MCF 10A (cell line): ENCODE results near the gene LAMC1. TPM values are rescaled to one million over a fixed set of nuclear protein-coding genes. Genes with fewer than 3 reads are reported as not detected.
A peak's percentile ranks its signal among the peaks of the same experiment; 100 is the strongest.

Experiments
- BruUV-seq: library from RNA; stranded (reverse); fragments of 400-500 nt; replicated peaks from 2 replicates; lab custom pipeline; 2021; lab: Mats Ljungman, UMichigan
- CTCF ChIA-PET: fragments of 300-600 bp; sonication (Branson Sonifier 250); formaldehyde crosslinking; extraction: SDS; loops from one replicate; lab custom pipeline; 2021; ENCODE audit warnings: antibody characterized with exemption, inconsistent platforms; lab: Yijun Ruan, JAX
- POLR2A ChIA-PET: fragments of 300-600, 350-650 bp; sonication (Branson Sonifier 250); formaldehyde crosslinking; extraction: SDS; loops from one replicate; lab custom pipeline; 2020; ENCODE audit warnings: antibody characterized with exemption, inconsistent platforms; lab: Yijun Ruan, JAX
- DNase-seq: peaks from one replicate; pipeline ENCODE4 v3.0.0-alpha.2; 2018; ENCODE audit not compliant: unreplicated experiment
- H3K27ac Mint-ChIP-seq: one replicate; pipeline ENCODE4 v1.8.0; 2022; ENCODE audit warnings: mild to moderate bottlenecking, low read depth, mixed read lengths; ENCODE audit not compliant: unreplicated experiment
- H3K27me3 Mint-ChIP-seq: one replicate; pipeline ENCODE4 v1.8.0; 2022; ENCODE audit warnings: mixed read lengths; ENCODE audit not compliant: insufficient read depth, unreplicated experiment
- H3K36me3 Mint-ChIP-seq: one replicate; pipeline ENCODE4 v1.8.0; 2022; ENCODE audit warnings: mild to moderate bottlenecking, moderate library complexity, mixed read lengths; ENCODE audit not compliant: insufficient read depth, unreplicated experiment
- H3K4me1 Mint-ChIP-seq: one replicate; pipeline ENCODE4 v1.8.0; 2022; ENCODE audit warnings: mixed read lengths; ENCODE audit not compliant: insufficient read depth, unreplicated experiment
- H3K4me3 Mint-ChIP-seq: one replicate; pipeline ENCODE4 v1.8.0; 2022; ENCODE audit warnings: mild to moderate bottlenecking, moderate library complexity, mixed read lengths; ENCODE audit not compliant: unreplicated experiment
- H3K9me3 Mint-ChIP-seq: one replicate; pipeline ENCODE4 v1.8.0; 2022; ENCODE audit warnings: mixed read lengths; ENCODE audit not compliant: unreplicated experiment
- CTCF ChIP-seq: fragments of 200-600 bp; IDR thresholded peaks from one replicate; pipeline ENCODE4 v1.8.0; 2022; ENCODE audit warnings: antibody characterized with exemption, mild to moderate bottlenecking; ENCODE audit not compliant: unreplicated experiment
- intact Hi-C: fragments of 100-400 bp; cut with micrococcal nuclease; formaldehyde crosslinking; loops from 2 replicates; pipeline ENCODE4 v1.14.1; 2022
- total RNA-seq: library from RNA; stranded (reverse); gene quantifications from 2 replicates; pipeline ENCODE4 v1.2.3, GENCODE V29; 2022

The LAMC1 gene
- total RNA-seq, 1 experiment from 2014 or later, result 179 TPM

- no TSS peak for BruUV-seq
- no peaks in the 10 kb centered on the region for H3K27me3 Mint-ChIP-seq
- ChIA-PET CTCF (interaction anchor here (0.6 to 1.1 kb wide), 4 partner anchors 9 to 33 kb away, joined by 3 to 6 read pairs (median 4); no protein-coding TSS in a partner anchor), POLR2A (interaction anchor here (0.6 to 2.5 kb wide), 11 partner anchors 9 to 192 kb away, joined by 3 to 14 read pairs (median 4); no protein-coding TSS in a partner anchor)
- no peak for TF ChIP-seq CTCF
- no peaks in the 10 kb centered on the region for H3K9me3 Mint-ChIP-seq
- no peak overlapping the region for H3K27ac Mint-ChIP-seq
- no peak for DNase-seq
- peaks cover 9% of the 10 kb centered on the region for H3K36me3 Mint-ChIP-seq
- no peak overlapping the region for H3K4me3 Mint-ChIP-seq
- peaks cover 52% of the 10 kb centered on the region for H3K4me1 Mint-ChIP-seq
- intact Hi-C loops, result no loop called here
Observed at GRCh38 chr1:183080406-183080805, 57.2 kb downstream of the LAMC1 start.

- ChIA-PET CTCF (interaction anchor here (0.7 kb wide), 1 partner anchor 98 kb away, joined by 3 read pairs; no protein-coding TSS in a partner anchor), POLR2A (interaction anchor here (0.6 to 1.5 kb wide), 4 partner anchors 9 to 54 kb away, joined by 3 to 4 read pairs (median 4); no protein-coding TSS in a partner anchor)
- no TSS peak for BruUV-seq
- Mint-ChIP-seq H3K27ac (no peak overlapping the region), H3K36me3 (peaks cover 10% of the 10 kb centered on the region), H3K4me3 (no peak overlapping the region), H3K27me3 (no peaks in the 10 kb centered on the region), H3K9me3 (no peaks in the 10 kb centered on the region), H3K4me1 (peaks cover 46% of the 10 kb centered on the region)
- no peak for DNase-seq
- intact Hi-C loops, result no loop called here
- no peak for TF ChIP-seq CTCF
Observed at GRCh38 chr1:183081402-183082120, 58.3 kb downstream of the LAMC1 start.

- no TSS peak for BruUV-seq
- Mint-ChIP-seq H3K4me3 (no peak overlapping the region), H3K27me3 (no peaks in the 10 kb centered on the region), H3K4me1 (peaks cover 49% of the 10 kb centered on the region), H3K9me3 (no peaks in the 10 kb centered on the region), H3K36me3 (peaks cover 10% of the 10 kb centered on the region), H3K27ac (peak overlapping the region; percentile 12)
- TF ChIP-seq CTCF, result no peak
- DNase-seq, result no peak
- intact Hi-C loops, result no loop called here
- POLR2A ChIA-PET, result interaction anchor here (1.1 to 1.5 kb wide), 2 partner anchors 10 to 55 kb away, joined by 3 to 4 read pairs; no protein-coding TSS in a partner anchor
- CTCF ChIA-PET, result interaction anchor here (0.7 kb wide), 1 partner anchor 97 kb away, joined by 3 read pairs; no protein-coding TSS in a partner anchor
Observed at GRCh38 chr1:183082650-183083049, 59.4 kb downstream of the LAMC1 start.

- intact Hi-C loops, result no loop called here
- TF ChIP-seq CTCF, result no peak
- ChIA-PET CTCF (interaction anchor here (0.6 to 1.6 kb wide), 3 partner anchors 13 to 382 kb away, joined by 3 to 7 read pairs (median 3); no protein-coding TSS in a partner anchor), POLR2A (interaction anchor here (0.7 to 2.8 kb wide), 9 partner anchors 11 to 1004 kb away, joined by 3 to 12 read pairs (median 5); no protein-coding TSS in a partner anchor)
- DNase-seq, result no peak
- H3K9me3 Mint-ChIP-seq, result no peaks in the 10 kb centered on the region
- peaks cover 53% of the 10 kb centered on the region for H3K4me1 Mint-ChIP-seq
- no peak overlapping the region for H3K4me3 Mint-ChIP-seq
- no peak overlapping the region for H3K27ac Mint-ChIP-seq
- no peaks in the 10 kb centered on the region for H3K27me3 Mint-ChIP-seq
- H3K36me3 Mint-ChIP-seq, result peaks cover 6% of the 10 kb centered on the region
- BruUV-seq, result no TSS peak
Observed at GRCh38 chr1:183087001-183087400, 63.8 kb downstream of the LAMC1 start.
